HL-60/S4 treated with retinoic acid at 250 ng/mL for 4 days and 3 days (cell line): Measurements from ENCODE around the gene PIH1D1.

Experiments
- in situ Hi-C: fragments of 300-500 bp; cut with MboI; formaldehyde crosslinking; loops from 2 replicates; pipeline ENCODE4 v1.7.0; 2022; ENCODE audit warnings: low sequenced_read_pairs

PIH1D1 gene

GRCh38 chr19:49436381-49437017 lies 15.1 kb downstream of the PIH1D1 start:
- in situ Hi-C loops: no loop called here

DNA sequence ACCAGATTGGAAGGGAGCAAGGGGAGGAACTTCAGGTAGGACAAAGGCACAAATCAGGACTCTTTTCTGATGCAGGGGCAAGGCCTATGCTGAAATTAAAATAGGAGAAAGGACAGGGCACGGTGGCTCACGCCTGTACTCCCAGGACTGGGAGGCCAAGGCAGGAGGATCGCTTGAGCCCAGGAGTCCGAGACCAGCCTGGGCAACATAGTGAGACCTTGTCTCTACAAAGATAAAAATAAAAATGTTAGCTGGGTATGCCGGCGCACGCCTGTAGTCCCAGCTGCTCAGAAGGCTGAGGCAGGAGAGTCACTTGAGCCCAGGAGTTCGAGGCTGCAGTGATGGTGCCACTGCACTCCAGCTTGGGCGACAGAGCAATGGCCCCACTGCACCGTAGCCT lies 15.9 kb downstream of the PIH1D1 start:
- in situ Hi-C loops: no loop called here

DNA sequence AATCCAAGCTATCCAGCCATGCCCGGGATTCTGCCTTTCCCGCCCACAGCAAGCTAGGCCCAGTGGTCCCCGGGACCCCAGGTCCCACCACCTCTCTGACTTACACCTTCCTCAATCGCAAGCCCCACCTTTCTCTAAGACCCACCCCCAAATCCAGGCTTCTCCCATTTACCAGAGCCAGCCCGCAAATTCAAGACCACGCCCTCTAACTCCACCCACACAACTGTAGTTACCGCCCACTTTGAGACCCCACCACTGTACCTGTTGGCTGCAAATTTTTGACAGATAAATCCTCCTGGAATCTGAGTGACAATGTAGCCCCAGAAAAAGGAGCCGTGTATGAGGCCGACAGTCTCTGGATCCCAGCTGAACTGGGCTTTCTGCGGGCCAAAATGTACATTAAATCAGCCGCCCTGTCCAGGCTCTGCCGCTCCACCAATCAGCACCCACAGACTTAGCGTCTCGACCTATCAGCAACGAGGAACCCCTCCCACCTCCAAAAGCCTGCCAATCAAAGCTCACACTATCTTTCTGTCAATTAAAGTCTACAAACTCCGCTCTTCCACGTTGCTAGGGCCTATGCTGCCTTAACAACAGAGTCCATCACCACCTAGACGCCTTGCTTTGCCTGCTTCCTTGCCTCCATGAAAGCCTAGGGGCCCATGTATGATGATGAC lies 16.6 kb downstream of the PIH1D1 start:
- in situ Hi-C loops: no loop called here

DNA sequence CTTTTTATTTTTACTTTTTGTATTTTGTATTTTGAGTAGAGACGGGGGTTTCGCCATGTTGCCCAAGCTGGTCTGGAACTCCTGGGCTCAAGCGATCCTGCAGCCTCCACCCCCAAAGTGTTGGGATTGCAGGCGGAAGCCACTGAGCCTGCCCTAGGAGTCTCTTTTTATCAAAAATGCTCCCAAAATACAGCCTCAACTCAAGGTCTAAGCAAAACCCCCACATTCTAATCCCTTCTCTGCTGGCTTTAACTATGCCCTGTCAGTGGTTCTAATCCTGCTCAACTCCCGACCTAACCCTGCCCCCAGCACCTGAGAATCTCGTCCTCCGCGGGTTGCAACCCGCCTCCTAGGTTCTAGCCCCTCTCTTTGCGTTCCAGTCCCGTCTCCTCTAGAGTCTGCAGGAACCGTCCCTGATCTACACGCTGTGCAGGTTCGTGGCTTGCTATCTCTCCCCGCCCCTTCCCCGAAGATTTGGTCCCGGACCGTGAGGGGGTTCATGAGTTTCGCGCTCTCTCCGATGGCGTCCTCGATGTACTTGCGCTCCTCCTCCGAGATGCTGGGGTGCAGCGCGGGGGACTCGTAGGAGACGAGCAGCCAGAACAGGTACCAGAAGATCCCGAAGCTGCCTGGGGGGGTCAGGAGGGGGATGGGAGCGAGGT lies 18.2 kb downstream of the PIH1D1 start:
- in situ Hi-C loops: no loop called here

- in situ Hi-C loops: no loop called here
Measured at GRCh38 chr19:49432141-49433073, 19.2 kb downstream of the PIH1D1 start.

DNA sequence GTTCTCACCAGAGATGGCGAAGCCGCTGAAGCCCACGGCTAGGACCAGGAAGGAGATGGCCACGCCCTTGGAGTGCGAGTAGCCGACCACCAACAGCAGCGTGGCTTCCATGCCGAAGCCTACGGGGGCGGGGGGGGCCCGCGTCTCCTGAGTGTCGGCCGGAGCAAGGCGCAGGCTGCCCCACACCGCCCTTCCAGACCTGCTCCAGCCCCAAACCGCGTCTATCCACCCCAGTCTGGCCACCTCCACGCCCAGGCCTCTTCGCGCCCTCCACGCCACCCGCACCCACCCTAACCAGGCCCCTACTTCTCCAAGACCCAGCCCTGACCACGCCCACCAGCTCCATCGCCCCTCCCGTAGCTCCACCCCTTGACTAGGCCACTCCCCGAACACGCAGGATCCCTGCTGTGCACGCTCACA lies 20.3 kb downstream of the PIH1D1 start:
- in situ Hi-C loops: no loop called here

DNA sequence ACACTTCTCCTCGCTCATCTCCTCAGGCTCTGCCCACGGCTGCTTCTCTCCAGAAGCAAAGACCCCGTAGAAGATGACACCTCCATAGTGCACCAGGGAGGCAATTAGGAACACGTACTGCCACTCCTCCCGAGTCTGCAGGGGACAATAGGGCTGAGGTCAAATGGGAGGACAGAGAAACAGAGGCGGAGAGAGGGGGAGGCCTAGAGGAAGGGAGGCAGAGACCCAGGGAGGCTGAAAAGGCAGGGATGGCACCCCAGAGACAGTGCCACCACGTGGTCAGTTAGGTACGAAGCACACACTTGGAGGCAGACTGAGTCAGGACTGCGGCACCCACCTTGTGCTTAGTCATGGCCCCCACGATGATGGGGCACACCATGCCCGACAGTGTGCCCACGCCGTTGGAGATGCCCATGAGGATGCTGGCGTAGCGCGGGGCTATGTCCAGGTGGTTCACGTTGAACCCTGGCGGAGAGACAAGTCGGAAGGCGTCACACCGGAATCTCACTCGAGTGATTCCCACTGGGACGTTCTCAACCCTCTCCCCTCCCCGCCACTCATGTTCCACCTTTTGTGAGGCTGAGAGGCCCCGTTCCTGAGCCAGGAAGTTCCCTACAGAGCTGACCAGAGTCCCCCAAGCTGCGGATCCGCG lies 20.8 kb downstream of the PIH1D1 start:
- in situ Hi-C loops: no loop called here

- in situ Hi-C loops: no loop called here
Measured at GRCh38 chr19:49430172-49430677, 21.4 kb downstream of the PIH1D1 start.

DNA sequence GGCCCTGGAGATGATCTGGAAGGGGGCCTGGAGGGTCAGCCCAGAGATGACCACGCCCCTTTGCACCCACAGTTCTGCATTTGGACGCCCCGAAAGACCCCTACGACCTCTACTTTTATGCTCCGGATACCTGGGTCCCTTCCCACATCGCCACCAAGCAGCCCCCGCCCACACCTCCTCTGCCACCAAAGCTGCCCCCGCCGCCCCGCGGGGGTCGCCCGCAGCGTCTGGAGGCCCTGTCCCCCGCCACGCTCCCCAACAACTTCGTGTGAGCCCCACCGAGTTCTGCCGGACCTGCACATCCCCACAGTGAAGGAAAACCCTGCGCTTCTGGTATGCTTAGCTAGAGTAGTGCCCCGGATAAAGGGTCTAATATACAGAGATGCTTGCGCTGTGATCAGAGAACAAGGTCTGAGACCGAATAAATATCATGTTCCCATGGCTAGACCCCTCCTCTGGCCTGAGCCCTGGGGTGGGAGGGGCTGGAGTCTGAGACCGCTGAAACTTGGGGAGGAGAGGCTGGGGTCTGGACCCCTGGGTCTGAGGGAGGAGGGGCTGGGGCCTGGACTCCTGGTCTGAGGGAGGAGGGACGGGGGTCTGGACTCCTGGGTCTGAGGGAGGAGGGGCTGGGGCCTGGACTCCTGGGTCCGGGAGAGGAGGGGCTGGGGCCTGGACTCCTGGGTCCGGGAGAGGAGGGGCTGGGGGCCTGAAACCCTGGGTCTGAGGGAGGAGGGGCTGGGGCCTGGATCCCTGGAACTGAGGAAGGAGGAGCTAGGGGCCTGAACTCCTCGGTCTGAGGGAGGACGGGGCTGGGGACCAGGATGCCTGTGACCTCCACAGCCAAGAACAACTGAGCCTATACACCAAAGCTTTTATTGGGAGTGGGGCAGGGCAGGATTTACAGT lies 22.8 kb downstream of the PIH1D1 start:
- in situ Hi-C loops: no loop called here

GRCh38 chr19:49427855-49428546 lies 23.6 kb downstream of the PIH1D1 start:
- in situ Hi-C loops: no loop called here

DNA sequence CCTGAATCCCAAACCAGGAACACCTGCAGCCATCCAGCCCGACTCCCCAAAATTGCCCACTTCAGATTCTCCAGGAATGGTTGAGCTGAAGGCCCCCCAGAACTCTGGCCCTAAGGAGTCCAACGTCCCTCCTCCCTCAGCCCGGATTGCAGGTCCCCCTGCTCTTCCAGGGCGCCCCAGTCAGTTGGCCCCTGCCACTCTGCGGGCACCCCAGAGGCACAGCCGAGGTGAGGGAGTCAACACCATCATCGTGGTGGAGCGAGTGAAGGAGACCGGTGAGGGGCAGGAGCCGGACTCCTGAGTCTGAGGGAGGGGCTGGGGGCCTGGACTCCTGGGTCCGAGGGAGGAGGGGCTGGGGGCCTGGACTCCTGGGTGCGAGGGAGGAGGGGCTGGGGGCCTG lies 24.3 kb downstream of the PIH1D1 start:
- in situ Hi-C loops: no loop called here

DNA sequence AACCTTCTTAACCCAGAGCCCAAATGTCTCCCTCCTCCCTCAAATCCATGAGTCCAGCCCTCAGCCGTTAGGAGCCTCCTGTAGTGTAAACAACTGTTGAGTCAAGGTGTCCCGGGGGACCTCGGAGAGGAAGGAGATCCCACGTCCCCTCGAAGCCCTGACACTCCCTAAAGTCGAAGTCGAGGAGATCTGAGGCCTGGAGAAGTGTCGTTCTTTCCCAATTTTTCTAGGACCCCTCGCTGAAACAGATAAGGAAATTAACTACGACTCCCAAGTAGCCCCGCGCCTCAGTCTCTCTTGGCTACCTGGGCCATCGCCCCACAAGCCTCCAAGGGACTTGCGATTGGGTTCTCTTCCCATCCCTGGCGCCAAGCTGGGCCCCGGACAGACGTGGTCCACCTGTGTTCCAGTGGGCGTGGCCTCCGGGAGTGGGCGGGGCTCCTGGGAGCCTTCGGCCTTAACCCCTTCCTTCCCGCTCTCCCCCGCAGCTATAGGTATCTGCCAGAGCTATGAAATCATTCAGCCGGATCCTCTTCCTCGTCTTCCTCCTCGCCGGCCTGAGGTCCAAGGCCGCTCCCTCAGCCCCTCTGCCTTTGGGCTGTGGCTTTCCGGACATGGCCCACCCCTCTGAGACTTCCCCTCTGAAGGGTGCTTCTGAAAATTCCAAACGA lies 25.6 kb downstream of the PIH1D1 start:
- in situ Hi-C loops: no loop called here

DNA sequence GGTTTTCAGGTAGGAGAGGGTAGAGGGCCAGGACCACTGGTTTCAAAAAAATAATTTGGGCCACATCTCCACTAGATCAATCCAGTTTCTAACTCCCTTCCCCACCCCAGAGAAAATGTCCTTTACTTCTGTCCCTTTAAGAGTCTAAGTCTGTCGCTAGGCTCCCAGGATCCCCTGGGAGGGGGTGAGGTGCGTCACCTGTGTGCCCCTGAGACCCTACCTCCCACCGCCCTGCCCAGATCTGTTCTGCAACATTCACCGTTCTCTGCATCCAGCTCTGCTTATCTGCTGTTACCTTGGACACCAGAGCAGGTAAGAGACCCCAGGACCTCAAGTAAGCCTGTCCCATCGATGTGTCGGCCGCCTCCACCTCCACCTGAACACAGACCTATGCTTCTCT lies 26.4 kb downstream of the PIH1D1 start, which contains the start of gene GFY:
GFY (plus strand) TSS at position 211 of the 400 bp plus-strand sequence. CDS start 1,043 bp downstream, outside the sequence.
- in situ Hi-C loops: no loop called here

GRCh38 chr19:49423985-49424303 lies 27.7 kb downstream of the PIH1D1 start:
- in situ Hi-C loops: no loop called here

GRCh38 chr19:49423071-49423984 lies 28.3 kb downstream of the PIH1D1 start, which contains the start of gene PTH2:
PTH2 (minus strand) TSS chr19:49423441; CDS start chr19:49423339, 102 bp downstream.
- in situ Hi-C loops: no loop called here

- in situ Hi-C loops: no loop called here
Measured at GRCh38 chr19:49422407-49423070, 29.1 kb downstream of the PIH1D1 start.

DNA sequence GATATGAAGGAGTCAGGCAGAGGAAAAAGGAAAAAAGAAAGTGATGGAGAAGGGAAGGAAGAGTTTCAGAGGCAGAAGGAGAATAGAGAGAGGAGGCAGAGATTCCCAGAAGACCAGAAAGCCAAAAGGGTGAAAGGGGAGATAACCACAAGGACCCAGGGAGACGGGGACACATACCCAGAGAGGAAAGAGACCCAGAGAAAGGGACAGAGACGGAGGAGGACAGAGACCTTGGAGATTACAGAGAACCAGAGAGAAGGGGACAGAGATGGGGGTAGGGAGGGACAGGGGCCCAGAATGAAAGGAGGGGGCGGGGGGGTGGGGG lies 29.8 kb downstream of the PIH1D1 start:
- in situ Hi-C loops: no loop called here
